HCT116 (cell line): ENCODE data around the gene MRM1. TPM values are rescaled to one million over a fixed set of nuclear protein-coding genes. Genes with fewer than 3 reads are reported as not detected.

Source experiments
- ATAC-seq: fragments of 200-7000 bp; cut with Tn5 transposase; 2 replicates; pipeline ENCODE4 v1.9.1; 2020; ENCODE audit warnings: mild to moderate bottlenecking, moderate library complexity
- BruUV-seq: library from RNA; stranded (reverse); fragments of 400-500 nt; replicated peaks from 2 replicates; lab custom pipeline; 2021; lab: Mats Ljungman, UMichigan
- CTCF ChIA-PET: fragments of 300-600 bp; sonication (Branson Sonifier 250); formaldehyde crosslinking; loops from one replicate; lab custom pipeline; 2021; ENCODE audit warnings: antibody characterized with exemption; lab: Charles Lee
- POLR2A ChIA-PET: fragments of 300-600, 350-600 bp; sonication (Branson Sonifier 250); formaldehyde crosslinking; loops from one replicate; lab custom pipeline; 2021; ENCODE audit warnings: antibody characterized with exemption; lab: Charles Lee
- RAD21 ChIA-PET, 2 experiments: fragments of 300-600 bp; sonication (Branson Sonifier 250); formaldehyde crosslinking; loops; one replicate each; lab custom pipeline; 2023; ENCODE audit warnings: low total read pairs in 2 of 2; ENCODE audit not compliant: uncharacterized antibody in 2 of 2, unreplicated experiment in 2 of 2, low non-redundant PET in 1 of 2; lab: Charles Lee
- DNase-seq: peaks from one replicate; pipeline ENCODE4 v3.0.0-alpha.2; 2010; ENCODE audit warnings: low read depth, low spot score
- H2AFZ ChIP-seq: fragments of 200-600 bp; shearing (Covaris generic), sonication (generic); 2 replicates; pipeline ENCODE4 v1.6.1; 2017; ENCODE audit warnings: low read depth, mixed run types, mixed read lengths, antibody characterized with exemption, low read length; ENCODE audit not compliant: poor library complexity, severe bottlenecking
- H3K27ac ChIP-seq: 2 replicates; pipeline ENCODE4 v1.5.1; 2012; ENCODE audit warnings: low read depth, low read length
- H3K27me3 ChIP-seq: fragments of 200-600 bp; sonication (generic); 2 replicates; pipeline ENCODE4 v1.6.1; 2016; ENCODE audit warnings: mixed run types, low read length, mixed read lengths; ENCODE audit not compliant: insufficient read depth
- H3K36me3 ChIP-seq, 2 experiments: fragments of 200-500 bp in 1 of 2; fragments of 200-600 bp in 1 of 2; sonication (Bioruptor generic) in 1 of 2; sonication (generic) in 1 of 2; 2 replicates each; pipeline versions ENCODE4 v1.5.1 to v1.6.1; 2014 to 2016; ENCODE audit warnings: low read length in 2 of 2, inconsistent platforms in 1 of 2, mixed read lengths in 1 of 2, mixed run types in 1 of 2; ENCODE audit not compliant: insufficient read depth in 2 of 2, control insufficient read depth in 1 of 2
- H3K4me1 ChIP-seq, 2 experiments: fragments of 200-600 bp in 1 of 2; sonication (generic) in 1 of 2; 2 replicates each; pipeline versions ENCODE4 v1.5.1 to v1.6.1; 2012 to 2017; ENCODE audit warnings: low read length in 2 of 2, inconsistent platforms in 1 of 2, mild to moderate bottlenecking in 1 of 2, mixed read lengths in 1 of 2, mixed run types in 1 of 2, moderate library complexity in 1 of 2; ENCODE audit not compliant: insufficient read depth in 2 of 2, control insufficient read depth in 1 of 2
- H3K4me2 ChIP-seq: fragments of 200-600 bp; sonication (generic); 2 replicates; pipeline ENCODE4 v1.6.1; 2017; ENCODE audit warnings: mixed run types, low read length, mixed read lengths
- H3K4me3 ChIP-seq, 2 experiments: fragments of 200-600 bp in 1 of 2; sonication (generic) in 1 of 2; replicated peaks in 1 of 2; 2 replicates each; pipeline ENCODE4 v1.5.1; 2011 to 2016; ENCODE audit warnings: low read length in 2 of 2, control low read depth in 1 of 2, low read depth in 1 of 2, mild to moderate bottlenecking in 1 of 2, mixed read lengths in 1 of 2, mixed run types in 1 of 2
- H3K79me2 ChIP-seq: fragments of 200-600 bp; sonication (generic); 2 replicates; pipeline ENCODE4 v1.6.1; 2017; ENCODE audit warnings: mild to moderate bottlenecking, mixed run types, low read length, moderate library complexity, mixed read lengths; ENCODE audit not compliant: insufficient read depth
- H3K9ac ChIP-seq: fragments of 200-600 bp; sonication (generic); 2 replicates; pipeline ENCODE4 v1.6.1; 2016; ENCODE audit warnings: low read length, mixed read lengths
- H3K9me2 ChIP-seq: fragments of 200-600 bp; sonication (generic), shearing (Covaris generic); 2 replicates; pipeline ENCODE4 v1.6.1; 2017; ENCODE audit warnings: mixed run types, mild to moderate bottlenecking, moderate library complexity; ENCODE audit not compliant: insufficient read depth
- H3K9me3 ChIP-seq, 2 experiments: fragments of 200-500 bp in 1 of 2; fragments of 200-600 bp in 1 of 2; sonication (Bioruptor generic) in 1 of 2; sonication (generic) in 1 of 2; 2 replicates each; pipeline ENCODE4 v1.6.1; 2014 to 2017; ENCODE audit warnings: low read length in 2 of 2, mixed read lengths in 2 of 2, inconsistent platforms in 1 of 2, low read depth in 1 of 2, mild to moderate bottlenecking in 1 of 2, mixed run types in 1 of 2, moderate library complexity in 1 of 2; ENCODE audit not compliant: control insufficient read depth in 1 of 2, insufficient read depth in 1 of 2
- H4K20me1 ChIP-seq: fragments of 200-600 bp; sonication (generic), shearing (Covaris generic); 2 replicates; pipeline ENCODE4 v1.6.1; 2017; ENCODE audit warnings: mixed run types, mild to moderate bottlenecking, moderate library complexity; ENCODE audit not compliant: insufficient read depth
- CTCF ChIP-seq, 3 experiments: fragments of 200-600 bp in 1 of 3; sonication (generic) in 1 of 3; IDR thresholded peaks in 2 of 3; conservative IDR thresholded peaks in 1 of 3; 2 replicates each; pipeline ENCODE4 v1.5.1; 2012 to 2017; ENCODE audit warnings: low read depth in 2 of 3, low read length in 2 of 3, antibody characterized with exemption in 1 of 3, borderline replicate concordance in 1 of 3, control low read depth in 1 of 3, mild to moderate bottlenecking in 1 of 3, mixed read lengths in 1 of 3, mixed run types in 1 of 3, moderate library complexity in 1 of 3; ENCODE audit not compliant: insufficient read depth in 1 of 3
- EGR1 ChIP-seq: IDR thresholded peaks from 2 replicates; pipeline ENCODE4 v1.6.1; 2012; ENCODE audit warnings: low read depth
- ELF1 ChIP-seq: IDR thresholded peaks from 2 replicates; pipeline ENCODE4 v1.6.1; 2012; ENCODE audit warnings: low read depth, borderline replicate concordance
- POLR2A ChIP-seq: IDR thresholded peaks from 2 replicates; pipeline ENCODE4 v1.7.0; 2011; ENCODE audit warnings: borderline replicate concordance; ENCODE audit not compliant: insufficient read depth, insufficient read length; ENCODE audit errors: extremely low read depth
- RAD21 ChIP-seq: IDR thresholded peaks from 2 replicates; pipeline ENCODE4 v1.6.1; 2012; ENCODE audit warnings: low read depth, mild to moderate bottlenecking
- ZBTB33 ChIP-seq: IDR thresholded peaks from 2 replicates; pipeline ENCODE4 v1.6.1; 2011; ENCODE audit warnings: mild to moderate bottlenecking, low read length, moderate library complexity; ENCODE audit not compliant: insufficient replicate concordance; ENCODE audit errors: extremely low read depth
- intact Hi-C: fragments of 100-400 bp; cut with micrococcal nuclease; formaldehyde crosslinking; loops from 2 replicates; pipeline ENCODE4 v1.10.0; 2022
- total RNA-seq: library from RNA; stranded (reverse); gene quantifications from one replicate; pipeline ENCODE4 v1.2.1, GENCODE V29; 2021; ENCODE audit not compliant: unreplicated experiment

MRM1 gene
- total RNA-seq, 1 experiment from 2014 or later = 14.5 TPM

GRCh38 chr17:36657763-36658490 is 56.5 kb downstream of the MRM1 start:
- RAD21 ChIA-PET = interaction anchor here in 1 of 2 experiments (1.1 kb wide), 1 partner anchor 390 kb away, joined by 5 read pairs; no protein-coding TSS in a partner anchor
- no TSS peak for BruUV-seq
- Histone ChIP-seq H3K4me1 (peaks cover under 1 to 3% of the 10 kb centered on the region in 2 experiments), H3K27ac (no peak overlapping the region), H3K9me3 (no peaks in the 10 kb centered on the region), H3K4me3 (no peak overlapping the region), H2AFZ (no peak overlapping the region), H4K20me1 (no peaks in the 10 kb centered on the region), H3K27me3 (no peaks in the 10 kb centered on the region), H3K4me2 (no peak overlapping the region), H3K36me3 (no peaks in the 10 kb centered on the region), H3K9ac (no peak overlapping the region), H3K79me2 (no peaks in the 10 kb centered on the region), H3K9me2 (no peaks in the 10 kb centered on the region)
- POLR2A ChIA-PET = no interaction called here
- DNase-seq (no peak), ATAC-seq (peak; percentile 79)
- CTCF ChIA-PET = interaction anchor here (0.7 to 1.0 kb wide), 3 partner anchors 9 to 28 kb away, joined by 3 read pairs; no protein-coding TSS in a partner anchor
- intact Hi-C loops = no loop called here
- peak; percentile 25 to 54 (median 52); a peak in 5 of 6 replicates for TF ChIP-seq CTCF (IDR thresholded peaks at IDR 0.05 in 2 of 3, conservative IDR thresholded peaks at IDR 0.05 in 1 of 3; ENCODE audit: borderline replicate concordance in 1 of 3, insufficient read depth in 1 of 3, low read depth in 2 of 3, low read length in 2 of 3)
- no peak for TF ChIP-seq EGR1
- peak; percentile 64 for TF ChIP-seq RAD21
- no peak for TF ChIP-seq ZBTB33
- no peak for TF ChIP-seq ELF1
- TF ChIP-seq POLR2A = no peak
- TF ChIP-seq, all 23 proteins: peak for 2

Other genes with a start within 250 kb of the MRM1 start
- gene TBC1D3H, start 213.1 kb upstream of the MRM1 start, total RNA-seq = not detected
- 33.9 TPM for gene ZNHIT3, start 114.9 kb upstream of the MRM1 start, total RNA-seq
- gene MYO19, start 66.7 kb upstream of the MRM1 start, total RNA-seq = 167 TPM
- 16.4 TPM for gene PIGW, start 66.6 kb upstream of the MRM1 start, total RNA-seq
- gene GGNBP2, start 56.7 kb upstream of the MRM1 start, total RNA-seq = 58.2 TPM
- gene DHRS11, start 9.7 kb upstream of the MRM1 start, total RNA-seq = 21.5 TPM